ENCODE measurements around the gene BORCS8. TPM values are rescaled to one million over a fixed set of nuclear protein-coding genes. Genes with fewer than 3 reads are reported as not detected.

The BORCS8 gene
- total and polyA plus RNA-seq, 4 donors = 14.4 to 47.9 (median 27.6) TPM

DNA sequence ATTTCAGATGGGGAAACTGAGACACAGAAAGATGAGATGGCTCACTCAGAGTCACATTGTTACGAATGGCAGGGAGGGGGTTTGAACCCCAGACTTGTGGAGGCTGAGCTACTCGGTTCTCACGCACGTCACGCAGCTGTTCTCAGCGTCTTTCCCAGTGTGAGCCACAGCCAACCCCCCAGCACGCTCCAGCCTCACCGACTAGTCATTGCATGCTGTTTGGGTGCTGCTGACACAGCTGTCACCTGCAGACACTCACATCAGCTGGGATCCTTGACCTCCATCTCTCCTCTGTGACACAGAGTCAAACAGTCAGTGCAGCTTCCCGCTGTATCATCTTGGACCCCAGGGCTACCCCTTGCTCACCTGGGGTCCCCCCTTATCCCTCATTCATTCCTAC, 17.4 kb upstream of the BORCS8 start:
- no peak overlapping the region for H3K27ac ChIP-seq (ENCODE audit: low read depth in 1 of 2, low read length in 2 of 2)
- ATAC-seq (ENCODE audit: low FRiP score) (no peak), DNase-seq (no peak)
- H3K27me3 ChIP-seq (ENCODE audit: control insufficient read depth in 1 of 2, insufficient read depth in 2 of 2, low read length in 1 of 2) = no peaks in the 10 kb centered on the region
- no peak overlapping the region for H3K4me3 ChIP-seq (ENCODE audit: low read length in 2 of 2)
- no peaks in the 10 kb centered on the region for H3K36me3 ChIP-seq (ENCODE audit: control insufficient read depth in 1 of 2, insufficient read depth in 2 of 2, low read length in 1 of 2)
- no peaks in the 10 kb centered on the region for H3K4me1 ChIP-seq (ENCODE audit: control insufficient read depth in 1 of 2, insufficient read depth in 2 of 2, low read length in 2 of 2)
- WGBS, 2 donors = 63 to 70% methylated on average over 9 of the region's 9 CpGs
- intact Hi-C loops (cut with DNase I) = loop anchor here in 1 of 2 donors (10.0 kb wide), 1 partner anchor 115 kb away; the partner anchor contains the start of genes MAU2 and SUGP1
- H3K9me3 ChIP-seq (ENCODE audit: control insufficient read depth, low read length) = no peaks in the 10 kb centered on the region

DNA sequence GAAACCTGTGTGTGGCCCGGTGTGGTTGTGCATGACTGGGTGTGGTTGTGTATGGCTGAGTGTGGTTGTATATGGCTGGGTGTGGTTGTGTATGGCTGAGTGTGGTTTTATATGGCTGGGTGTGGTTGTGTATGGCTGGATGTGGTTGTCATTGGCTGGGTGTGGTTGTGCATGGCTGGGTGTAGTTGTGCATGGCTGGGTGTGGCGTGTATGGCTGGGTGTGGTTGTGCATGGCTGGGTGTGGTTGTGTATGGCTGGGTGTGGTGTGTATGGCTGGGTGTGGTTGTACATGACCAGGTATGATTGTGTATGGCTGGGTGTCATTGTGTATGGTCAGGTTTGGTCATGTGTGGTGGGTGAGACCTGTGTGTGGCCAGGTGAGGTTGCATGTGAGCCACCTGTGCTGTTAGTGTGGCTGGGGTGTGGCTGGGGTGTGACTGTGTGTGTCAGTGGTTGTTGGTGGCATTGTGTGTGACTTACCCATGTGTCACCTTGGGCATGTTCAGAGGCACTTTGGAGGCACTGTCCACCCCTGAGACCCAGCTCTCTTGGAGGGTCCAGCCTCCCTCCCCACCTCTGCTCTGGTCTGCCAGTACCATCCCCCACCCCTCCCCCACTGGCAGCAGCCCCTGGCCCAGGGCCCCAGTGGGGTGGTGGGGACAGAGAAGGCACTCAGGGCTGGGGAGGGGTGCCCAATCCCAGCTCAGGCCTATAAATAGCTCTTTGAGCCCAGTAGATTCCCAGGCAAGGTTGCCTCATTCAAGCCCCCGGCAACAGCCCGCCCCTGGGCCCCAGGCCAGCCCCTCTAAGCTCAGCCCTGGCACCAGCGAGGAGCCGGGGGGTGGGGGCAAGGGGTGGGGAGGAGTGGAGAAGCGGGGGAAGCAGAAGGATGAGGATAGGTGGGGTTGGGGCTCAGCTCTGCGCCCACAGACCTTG, 16.0 kb upstream of the BORCS8 start:
- H3K4me1 ChIP-seq (ENCODE audit: control insufficient read depth in 1 of 2, insufficient read depth in 2 of 2, low read length in 2 of 2) = no peaks in the 10 kb centered on the region
- 40 to 53% methylated on average over 5 to 8 of the region's 8 CpGs for WGBS, 2 donors
- no peaks in the 10 kb centered on the region for H3K36me3 ChIP-seq (ENCODE audit: control insufficient read depth in 1 of 2, insufficient read depth in 2 of 2, low read length in 1 of 2)
- H3K27me3 ChIP-seq (ENCODE audit: control insufficient read depth in 1 of 2, insufficient read depth in 2 of 2, low read length in 1 of 2) = no peaks in the 10 kb centered on the region
- no peak overlapping the region for H3K27ac ChIP-seq (ENCODE audit: low read depth in 1 of 2, low read length in 2 of 2)
- no peak for DNase-seq
- ATAC-seq (ENCODE audit: low FRiP score) = no peak
- H3K9me3 ChIP-seq (ENCODE audit: control insufficient read depth, low read length) = no peaks in the 10 kb centered on the region
- H3K4me3 ChIP-seq (ENCODE audit: low read length in 2 of 2) = no peak overlapping the region
- intact Hi-C loops (cut with DNase I) = loop anchor here in 1 of 2 donors (10.0 kb wide), 1 partner anchor 117 kb away; the partner anchor contains the start of genes MAU2 and SUGP1

DNA sequence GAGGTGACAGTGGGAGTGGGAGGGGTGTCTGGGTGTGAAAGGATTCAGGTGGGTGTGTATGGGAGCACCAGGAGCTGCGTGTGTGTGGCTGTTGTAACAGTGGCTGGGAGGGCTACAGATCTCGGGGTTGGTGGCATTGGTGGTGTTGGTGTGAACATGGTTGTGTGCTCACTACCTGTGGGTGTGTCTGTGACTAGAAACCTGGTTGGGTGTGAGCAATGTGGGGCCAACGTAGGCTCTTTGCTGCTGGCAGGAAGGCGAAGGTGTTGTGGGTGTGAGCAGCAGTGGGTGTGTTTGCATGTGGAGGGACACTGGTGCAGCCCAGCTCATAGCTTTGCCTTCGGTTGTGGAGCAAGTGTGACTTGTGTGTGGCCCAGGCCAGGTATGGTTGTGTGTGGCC, 15.0 kb upstream of the BORCS8 start:
- DNase-seq (no peak), ATAC-seq (ENCODE audit: low FRiP score) (no peak)
- H3K4me1 ChIP-seq (ENCODE audit: control insufficient read depth in 1 of 2, insufficient read depth in 2 of 2, low read length in 2 of 2) = no peaks in the 10 kb centered on the region
- H3K27me3 ChIP-seq (ENCODE audit: control insufficient read depth in 1 of 2, insufficient read depth in 2 of 2, low read length in 1 of 2) = no peaks in the 10 kb centered on the region
- no peak overlapping the region for H3K4me3 ChIP-seq (ENCODE audit: low read length in 2 of 2)
- H3K9me3 ChIP-seq (ENCODE audit: control insufficient read depth, low read length) = no peaks in the 10 kb centered on the region
- 65% methylated on average over 5 of the region's 5 CpGs for WGBS, 2 donors
- H3K27ac ChIP-seq (ENCODE audit: low read depth in 1 of 2, low read length in 2 of 2) = no peak overlapping the region
- no peaks in the 10 kb centered on the region for H3K36me3 ChIP-seq (ENCODE audit: control insufficient read depth in 1 of 2, insufficient read depth in 2 of 2, low read length in 1 of 2)
- intact Hi-C loops (cut with DNase I) = loop anchor here in 1 of 2 donors (10.0 kb wide), 1 partner anchor 118 kb away; the partner anchor contains the start of genes MAU2 and SUGP1

DNA sequence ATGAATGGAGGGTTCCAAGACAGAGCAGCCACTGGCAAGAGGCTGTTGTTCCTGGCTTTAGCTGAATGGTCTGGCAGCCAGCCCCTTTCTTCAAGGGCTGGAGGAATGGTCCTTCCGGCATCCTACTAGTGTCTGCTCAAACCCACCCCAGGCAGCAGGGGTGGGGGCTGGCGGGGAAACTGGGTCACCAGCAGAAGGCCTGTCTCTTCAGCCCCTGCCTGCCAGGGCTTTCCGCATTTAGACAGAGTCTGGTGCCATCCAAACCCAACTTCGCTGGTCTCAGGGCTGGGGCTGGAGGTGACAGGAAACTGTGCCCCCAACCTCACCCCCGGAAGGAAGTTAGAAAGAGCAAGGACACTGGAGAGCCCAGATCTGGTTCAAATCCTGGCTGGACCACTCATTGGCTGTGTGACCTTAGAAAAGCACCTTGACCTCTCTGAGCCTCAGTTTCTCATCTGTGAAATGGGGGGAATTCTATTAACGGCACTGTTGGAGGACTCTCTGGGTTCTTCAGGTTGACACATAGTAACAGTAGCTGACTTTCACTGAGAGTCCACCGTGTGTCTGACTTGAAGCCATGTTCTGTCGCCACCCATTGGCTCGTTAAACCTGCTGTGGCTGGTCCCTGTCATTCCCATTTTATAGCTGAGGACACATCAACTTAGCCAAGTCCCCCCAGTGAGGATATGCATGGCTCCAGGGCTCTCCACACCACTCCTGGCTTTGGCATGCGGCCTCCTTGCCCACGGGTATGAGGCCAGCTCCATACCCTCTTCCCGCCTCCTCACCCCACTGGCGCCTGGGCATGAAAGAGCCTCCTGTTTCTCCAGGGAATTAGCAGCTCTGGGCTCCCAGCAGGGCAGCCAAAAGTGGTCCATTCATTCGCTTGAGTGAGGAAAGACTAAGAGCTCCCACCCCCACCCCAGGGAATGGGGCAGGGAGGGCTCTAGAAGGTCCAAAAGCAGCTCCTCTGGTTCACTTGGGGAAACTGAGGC, 13.8 kb upstream of the BORCS8 start:
- WGBS, 2 donors = 24 to 26% methylated on average over 14 of the region's 14 CpGs
- no peaks in the 10 kb centered on the region for H3K27me3 ChIP-seq (ENCODE audit: control insufficient read depth in 1 of 2, insufficient read depth in 2 of 2, low read length in 1 of 2)
- no peak overlapping the region for H3K27ac ChIP-seq (ENCODE audit: low read depth in 1 of 2, low read length in 2 of 2)
- intact Hi-C loops (cut with DNase I) = loop anchor here in 1 of 2 donors (10.0 kb wide), 1 partner anchor 119 kb away; the partner anchor contains the start of genes MAU2 and SUGP1
- DNase-seq (no peak), ATAC-seq (ENCODE audit: low FRiP score) (no peak)
- H3K36me3 ChIP-seq (ENCODE audit: control insufficient read depth in 1 of 2, insufficient read depth in 2 of 2, low read length in 1 of 2) = no peaks in the 10 kb centered on the region
- H3K4me3 ChIP-seq (ENCODE audit: low read length in 2 of 2) = no peak overlapping the region
- H3K4me1 ChIP-seq (ENCODE audit: control insufficient read depth in 1 of 2, insufficient read depth in 2 of 2, low read length in 2 of 2) = no peaks in the 10 kb centered on the region
- no peaks in the 10 kb centered on the region for H3K9me3 ChIP-seq (ENCODE audit: control insufficient read depth, low read length)

DNA sequence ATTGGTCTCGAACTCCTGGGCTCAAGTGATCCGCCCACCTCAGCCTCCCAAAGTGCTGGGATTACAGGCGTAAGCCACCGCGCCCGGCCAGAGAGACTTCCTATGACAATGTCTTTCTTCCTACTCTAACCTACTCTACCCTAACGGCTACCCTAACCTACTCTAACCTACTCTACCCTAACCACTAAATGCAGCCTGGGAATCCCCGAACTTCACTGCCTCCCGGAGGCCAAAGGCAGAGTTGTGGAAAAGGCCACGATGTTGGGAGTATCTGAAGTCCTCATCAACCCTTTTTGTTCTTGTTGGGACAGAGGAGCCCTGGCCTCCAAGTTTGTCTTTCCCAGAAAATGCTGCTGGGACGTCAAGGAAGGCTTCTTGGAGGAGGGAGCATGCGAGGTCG, 12.2 kb upstream of the BORCS8 start:
- DNase-seq = no peak

DNA sequence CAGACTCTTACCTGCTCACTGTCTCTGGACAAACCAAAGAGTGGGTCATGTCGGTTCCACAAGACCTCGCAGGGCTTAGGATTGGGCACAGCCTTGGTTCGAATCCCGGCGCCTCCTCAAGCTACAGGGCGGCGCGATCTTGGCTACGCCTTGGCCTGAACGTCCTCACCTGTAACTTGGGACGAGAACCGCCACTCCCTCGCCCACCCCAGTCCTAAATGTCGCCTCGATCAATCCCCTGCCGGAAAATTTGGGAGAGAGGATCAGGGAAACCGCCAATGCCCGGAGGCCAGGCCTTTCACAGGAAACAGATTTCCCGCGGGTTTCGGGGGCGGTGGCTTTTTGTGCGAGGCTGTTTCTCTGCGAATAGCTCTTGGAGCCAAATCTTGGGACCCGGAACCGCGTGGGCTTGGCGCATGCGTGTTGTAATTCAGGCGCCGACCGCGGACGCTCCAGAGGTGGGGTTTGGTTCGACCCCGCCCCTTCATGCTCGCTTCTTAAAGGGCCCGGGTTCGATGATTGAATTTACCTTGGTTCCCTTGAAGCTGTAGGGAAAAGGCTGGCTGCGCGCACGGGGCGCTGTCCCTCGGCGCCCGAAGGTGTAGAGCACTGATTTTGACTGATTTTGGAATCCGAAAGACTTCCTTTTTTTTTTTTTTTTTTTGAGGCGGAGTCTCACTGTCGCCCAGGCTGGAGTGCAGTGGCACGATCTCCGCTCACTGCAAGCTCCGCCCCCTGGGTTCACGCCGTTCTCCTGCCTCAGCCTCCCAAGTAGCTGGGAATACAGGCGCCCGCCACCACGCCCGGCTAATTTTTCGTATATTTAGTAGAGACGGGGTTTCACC, 11.3 kb upstream of the BORCS8 start, which contains the start of gene NR2C2AP:
NR2C2AP (minus strand) TSS at position 403 of the 845 bp plus-strand sequence; CDS start at position 49, 354 bp downstream.
- Histone ChIP-seq H3K9me3 (ENCODE audit: control insufficient read depth, low read length) (no peaks in the 10 kb centered on the region), H3K36me3 (ENCODE audit: control insufficient read depth in 1 of 2, insufficient read depth in 2 of 2, low read length in 1 of 2) (peaks cover 0 to 1% of the 10 kb centered on the region in 2 donors), H3K27ac (ENCODE audit: low read depth in 1 of 2, low read length in 2 of 2) (peak within 1 kb of the TSS in 1 of 2 donors; percentile 19), H3K27me3 (ENCODE audit: control insufficient read depth in 1 of 2, insufficient read depth in 2 of 2, low read length in 1 of 2) (no peaks in the 10 kb centered on the region), H3K4me1 (ENCODE audit: control insufficient read depth in 1 of 2, insufficient read depth in 2 of 2, low read length in 2 of 2) (no peaks in the 10 kb centered on the region), H3K4me3 (ENCODE audit: low read length in 2 of 2) (peak within 1 kb of the TSS; percentile 59 to 62)
- intact Hi-C loops (cut with DNase I) = loop anchor here in 1 of 2 donors (10.0 kb wide), 1 partner anchor 122 kb away; the partner anchor contains the start of genes MAU2 and SUGP1
- ATAC-seq (ENCODE audit: low FRiP score) (peak; percentile 95), DNase-seq (peak; percentile 96 to 99)
- WGBS, 2 donors = 7 to 8% methylated on average over 58 to 60 of the region's 60 CpGs

More for the DNA sequence above, 12.2 kb upstream of the BORCS8 start:
- intact Hi-C loops (cut with DNase I) = loop anchor here in 1 of 2 donors (10.0 kb wide), 1 partner anchor 121 kb away; the partner anchor contains the start of genes MAU2 and SUGP1
- H3K4me3 ChIP-seq (ENCODE audit: low read length in 2 of 2) = no peak overlapping the region
- no peak overlapping the region for H3K27ac ChIP-seq (ENCODE audit: low read depth in 1 of 2, low read length in 2 of 2)
- 71 to 74% methylated on average over 13 of the region's 13 CpGs for WGBS, 2 donors
- H3K9me3 ChIP-seq (ENCODE audit: control insufficient read depth, low read length) = no peaks in the 10 kb centered on the region
- no peaks in the 10 kb centered on the region for H3K36me3 ChIP-seq (ENCODE audit: control insufficient read depth in 1 of 2, insufficient read depth in 2 of 2, low read length in 1 of 2)
- H3K27me3 ChIP-seq (ENCODE audit: control insufficient read depth in 1 of 2, insufficient read depth in 2 of 2, low read length in 1 of 2) = no peaks in the 10 kb centered on the region
- ATAC-seq (ENCODE audit: low FRiP score) = no peak
- no peaks in the 10 kb centered on the region for H3K4me1 ChIP-seq (ENCODE audit: control insufficient read depth in 1 of 2, insufficient read depth in 2 of 2, low read length in 2 of 2)

DNA sequence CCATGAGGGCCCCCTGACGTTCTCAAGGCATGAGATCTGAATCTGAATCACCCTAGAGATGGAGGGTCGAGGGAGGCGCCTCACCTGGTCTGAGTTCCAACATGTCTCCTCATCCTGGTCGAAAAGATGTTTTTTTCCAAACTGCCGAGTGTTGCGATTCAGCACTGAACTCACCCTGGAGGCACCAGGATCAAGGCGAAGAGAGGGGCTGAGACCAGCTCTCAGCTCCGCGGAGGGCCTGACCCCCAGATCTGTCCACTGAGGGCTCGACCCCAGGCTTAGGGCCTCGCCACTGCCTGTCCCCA, 10.7 kb upstream of the BORCS8 start:
- DNase-seq = no peak
- no peak for ATAC-seq (ENCODE audit: low FRiP score)
- H3K9me3 ChIP-seq (ENCODE audit: control insufficient read depth, low read length) = no peaks in the 10 kb centered on the region
- H3K4me3 ChIP-seq (ENCODE audit: low read length in 2 of 2) = peak overlapping the region; percentile 59 to 62
- intact Hi-C loops (cut with DNase I) = loop anchor here in 1 of 2 donors (10.0 kb wide), 1 partner anchor 122 kb away; the partner anchor contains the start of genes MAU2 and SUGP1
- peaks cover 0 to 2% of the 10 kb centered on the region in 2 donors for H3K36me3 ChIP-seq (ENCODE audit: control insufficient read depth in 1 of 2, insufficient read depth in 2 of 2, low read length in 1 of 2)
- H3K27ac ChIP-seq (ENCODE audit: low read depth in 1 of 2, low read length in 2 of 2) = peak overlapping the region in 1 of 2 donors; percentile 19
- WGBS, 2 donors = 18 to 21% methylated on average over 11 of the region's 11 CpGs
- H3K4me1 ChIP-seq (ENCODE audit: control insufficient read depth in 1 of 2, insufficient read depth in 2 of 2, low read length in 2 of 2) = no peaks in the 10 kb centered on the region
- H3K27me3 ChIP-seq (ENCODE audit: control insufficient read depth in 1 of 2, insufficient read depth in 2 of 2, low read length in 1 of 2) = no peaks in the 10 kb centered on the region

Measured in aorta (tissue), 5 donors.